ENCODE results near the gene RPP30. TPM values are rescaled to one million over a fixed set of nuclear protein-coding genes. Genes with fewer than 3 reads are reported as not detected.
A peak's percentile ranks its signal among the peaks of the same experiment; 100 is the strongest.
"Not testable (repeated sequence)": the region's sequence is repeated elsewhere in the genome, so short reads cannot be mapped to it uniquely, and the experiment has no call there.

Gene RPP30
- total RNA-seq, 4 donors from 2014 or later: 34.4 to 57.5 (median 38.7) TPM

- Histone ChIP-seq H3K4me1 (peaks cover 30% of the 10 kb centered on the region), H3K36me3 (peaks cover 5% of the 10 kb centered on the region), H3K9me3 (no peaks in the 10 kb centered on the region), H3K27me3 (peaks cover 7% of the 10 kb centered on the region), H3K4me3 (peak overlapping the region; percentile 77), H3K27ac (no peak overlapping the region)
- 3% methylated on average over 14 of the region's 14 CpGs for WGBS
- no peak for DNase-seq (ENCODE audit: low spot score in 2 of 2)
- TF ChIP-seq CTCF (IDR thresholded peaks at IDR 0.05): peak in 1 of 2 donors; percentile 18
- no peak for TF ChIP-seq POLR2A (IDR thresholded peaks at IDR 0.05)
These were observed 452 bp upstream of the RPP30 start for GRCh38 chr10:90871279-90871765.

DNA sequence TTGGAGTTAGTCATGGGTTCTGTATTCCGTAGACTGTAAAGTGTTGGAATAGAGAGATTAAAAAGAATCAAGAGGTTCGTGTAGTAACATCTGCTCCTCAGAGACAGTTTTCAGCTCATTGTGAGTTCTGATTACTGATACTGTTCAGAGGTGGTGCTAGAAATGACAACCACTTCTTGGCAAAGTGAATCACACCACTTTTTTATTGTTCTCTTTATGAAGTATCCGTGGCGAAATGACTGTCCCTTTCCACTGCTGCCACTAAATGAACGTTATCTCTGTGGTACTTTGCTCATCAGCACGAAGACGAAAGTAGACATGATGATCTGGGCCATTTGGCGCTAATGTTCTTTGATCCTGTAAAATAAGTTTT lies 860 bp downstream of the RPP30 start:
- 29% methylated on average over 8 of the region's 8 CpGs for WGBS

GRCh38 chr10:90879062-90879461 lies 7.3 kb downstream of the RPP30 start:
- H3K27me3 ChIP-seq: no peaks in the 10 kb centered on the region
- no peak overlapping the region for H3K27ac ChIP-seq
- peaks cover 5% of the 10 kb centered on the region for H3K4me1 ChIP-seq
- H3K9me3 ChIP-seq: no peaks in the 10 kb centered on the region
- 88% methylated on average over 2 of the region's 2 CpGs for WGBS
- TF ChIP-seq POLR2A (IDR thresholded peaks at IDR 0.05): no peak
- TF ChIP-seq EP300 (IDR thresholded peaks at IDR 0.05): no peak
- TF ChIP-seq POLR2AphosphoS5 (IDR thresholded peaks at IDR 0.05): no peak
- TF ChIP-seq CTCF (IDR thresholded peaks at IDR 0.05): no peak
- DNase-seq (ENCODE audit: low spot score in 2 of 2): no peak
- peaks cover 50% of the 10 kb centered on the region for H3K36me3 ChIP-seq
- no peak overlapping the region for H3K4me3 ChIP-seq

More for the DNA sequence above, 860 bp downstream of the RPP30 start:
- Histone ChIP-seq H3K27me3 (peaks cover 7% of the 10 kb centered on the region), H3K36me3 (peaks cover 17% of the 10 kb centered on the region), H3K4me1 (peaks cover 30% of the 10 kb centered on the region), H3K4me3 (peak overlapping the region; percentile 77), H3K9me3 (no peaks in the 10 kb centered on the region), H3K27ac (no peak overlapping the region)
- TF ChIP-seq POLR2AphosphoS5 (IDR thresholded peaks at IDR 0.05) (no peak), CTCF (IDR thresholded peaks at IDR 0.05) (no peak), EP300 (IDR thresholded peaks at IDR 0.05) (no peak), POLR2A (IDR thresholded peaks at IDR 0.05) (no peak)
- no peak for DNase-seq (ENCODE audit: low spot score in 2 of 2)

GRCh38 chr10:90880059-90880719 lies 8.4 kb downstream of the RPP30 start:
- H3K36me3 ChIP-seq: peaks cover 59% of the 10 kb centered on the region
- not testable (repeated sequence) for H3K27me3 ChIP-seq; DNase-seq (ENCODE audit: low spot score in 2 of 2); H3K27ac ChIP-seq; H3K4me1 ChIP-seq; H3K9me3 ChIP-seq; H3K4me3 ChIP-seq
- peak; percentile 21 to 50 for TF ChIP-seq CTCF (IDR thresholded peaks at IDR 0.05)
- 69% methylated on average over 8 of the region's 8 CpGs for WGBS

GRCh38 chr10:90884431-90884830 lies 12.7 kb downstream of the RPP30 start:
- H3K4me1 ChIP-seq: no peaks in the 10 kb centered on the region
- TF ChIP-seq EP300 (IDR thresholded peaks at IDR 0.05) (no peak), CTCF (IDR thresholded peaks at IDR 0.05) (no peak), POLR2A (IDR thresholded peaks at IDR 0.05) (no peak), POLR2AphosphoS5 (IDR thresholded peaks at IDR 0.05) (no peak)
- H3K9me3 ChIP-seq: no peaks in the 10 kb centered on the region
- peaks cover 63% of the 10 kb centered on the region for H3K36me3 ChIP-seq
- DNase-seq (ENCODE audit: low spot score in 2 of 2): no peak
- no peak overlapping the region for H3K4me3 ChIP-seq
- H3K27me3 ChIP-seq: no peaks in the 10 kb centered on the region
- 75% methylated on average over 3 of the region's 3 CpGs for WGBS
- H3K27ac ChIP-seq: no peak overlapping the region
